GM10847 (cell line): ENCODE data around the gene DDX46.

Source experiments
- POLR2A ChIP-seq: IDR thresholded peaks from 2 replicates; pipeline ENCODE4 v1.6.1; 2011; ENCODE audit not compliant: insufficient read length; ENCODE audit errors: extremely low read depth

The DDX46 gene

DNA sequence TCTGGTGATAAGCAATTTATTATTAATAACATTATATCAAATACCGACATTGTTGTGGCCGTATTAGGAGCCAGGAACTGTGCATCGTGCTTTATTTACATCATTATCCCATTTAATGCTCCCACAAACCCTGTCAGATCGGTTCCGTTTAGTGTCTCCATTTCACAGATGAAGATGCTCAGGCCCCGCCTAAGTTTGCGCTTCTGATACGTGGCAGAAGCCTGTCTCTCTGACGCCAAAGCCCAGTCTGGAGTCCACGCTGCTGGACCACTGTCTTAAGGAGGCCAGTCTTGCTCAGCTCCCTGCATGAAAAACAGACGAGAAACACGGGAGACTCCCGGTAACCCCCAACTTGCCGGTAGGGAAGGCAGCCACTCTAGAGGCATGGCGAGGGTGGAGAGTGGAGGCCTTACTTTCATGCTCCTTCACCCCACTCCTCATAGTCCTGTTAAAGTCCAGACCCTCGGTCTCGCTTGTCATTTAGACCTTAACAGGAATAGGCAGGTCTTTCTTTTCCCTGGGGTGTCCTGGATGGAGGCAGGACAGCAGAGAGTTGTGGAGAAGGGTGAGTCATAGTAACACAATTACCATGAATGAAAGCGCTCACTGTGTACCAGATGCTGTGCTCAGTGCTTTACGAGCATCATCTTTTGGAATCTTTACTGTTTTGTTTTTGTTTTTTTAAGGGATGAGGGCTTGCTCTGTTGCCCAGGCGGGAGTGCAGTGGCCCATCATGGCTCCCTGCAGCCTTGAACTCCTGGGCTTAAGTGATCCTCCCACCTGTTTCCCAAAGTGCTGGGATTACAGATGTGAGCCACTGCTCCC is 116.5 kb downstream of the DDX46 start:
- TF ChIP-seq POLR2A, result no peak

DNA sequence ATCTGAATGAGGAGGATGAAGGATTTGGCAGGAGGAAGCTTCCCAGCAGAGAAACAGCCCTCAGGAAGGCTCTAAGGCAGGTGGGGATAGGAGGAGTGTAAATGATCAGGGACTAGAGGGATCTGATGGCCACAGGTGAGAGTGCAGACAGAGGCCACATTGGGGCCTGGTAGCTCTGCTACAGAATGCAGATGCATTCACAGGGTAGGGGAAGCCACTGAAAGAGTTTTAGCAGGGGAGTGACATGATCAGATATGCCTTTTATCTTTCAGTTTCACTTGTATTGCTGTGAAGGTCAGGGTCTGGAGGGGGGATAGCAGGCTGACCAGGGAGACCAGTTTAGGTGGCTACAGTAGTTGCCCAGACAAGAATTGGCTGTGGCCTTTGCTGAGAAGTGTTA is 118.6 kb downstream of the DDX46 start:
- TF ChIP-seq POLR2A, result no peak

DNA sequence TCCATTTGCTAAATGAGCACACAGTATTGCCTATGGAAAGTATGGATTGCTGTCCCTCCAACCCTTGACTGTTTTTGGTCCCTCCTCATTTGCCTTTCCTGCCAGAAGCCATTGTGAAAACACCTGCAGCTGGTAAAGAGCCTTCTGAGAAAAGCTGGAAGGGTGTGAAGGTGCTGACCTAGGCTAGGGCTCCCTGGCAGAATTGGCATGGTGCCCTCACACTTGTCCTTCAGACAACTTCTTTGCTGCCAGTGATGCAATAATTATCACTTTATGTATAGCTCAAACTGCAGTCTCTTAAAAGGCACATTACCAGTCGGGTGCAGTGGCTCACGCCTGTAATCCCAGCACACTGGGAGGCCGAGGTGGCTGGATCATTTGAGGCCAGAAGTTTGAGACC is 119.8 kb downstream of the DDX46 start:
- TF ChIP-seq POLR2A, result no peak

DNA sequence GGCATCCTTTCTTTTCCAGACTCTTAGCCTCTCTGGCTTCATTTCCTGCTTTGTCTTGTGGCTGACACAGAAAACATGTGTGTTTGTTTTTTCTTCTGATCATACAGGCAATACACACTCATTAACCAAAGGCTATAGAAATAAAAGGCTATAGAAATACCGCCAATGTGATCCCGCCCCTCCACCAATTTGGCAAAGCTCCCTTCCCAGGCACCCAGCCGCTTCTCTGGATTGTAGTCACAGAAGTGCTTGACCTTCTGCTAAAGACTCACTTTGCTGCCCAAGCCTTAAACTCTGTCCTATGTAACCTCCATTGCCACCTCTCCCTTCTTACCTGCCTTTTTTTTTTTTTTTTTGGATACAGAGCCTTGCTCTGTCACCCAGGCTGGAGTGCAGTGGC is 120.9 kb downstream of the DDX46 start:
- no peak for TF ChIP-seq POLR2A
